SK-N-SH treated with all-trans-retinoic acid at 6 μM for 48 hours (cell line): ENCODE measurements around the gene OR2Z1.

Experiments used
- TF ChIP-seq, protein P1 (sequence below): fragments of 250-450 bp; sonication (Bioruptor Pico); IDR thresholded peaks from 2 replicates; pipeline ENCODE4 v1.5.0; 2020; ENCODE audit warnings: mild to moderate bottlenecking, moderate library complexity
- TF ChIP-seq, protein P2 (sequence below): fragments of 250-450 bp; sonication (Bioruptor Pico); IDR thresholded peaks from 2 replicates; pipeline ENCODE4 v1.5.1; 2021; ENCODE audit warnings: mild to moderate bottlenecking, moderate library complexity

DNA sequence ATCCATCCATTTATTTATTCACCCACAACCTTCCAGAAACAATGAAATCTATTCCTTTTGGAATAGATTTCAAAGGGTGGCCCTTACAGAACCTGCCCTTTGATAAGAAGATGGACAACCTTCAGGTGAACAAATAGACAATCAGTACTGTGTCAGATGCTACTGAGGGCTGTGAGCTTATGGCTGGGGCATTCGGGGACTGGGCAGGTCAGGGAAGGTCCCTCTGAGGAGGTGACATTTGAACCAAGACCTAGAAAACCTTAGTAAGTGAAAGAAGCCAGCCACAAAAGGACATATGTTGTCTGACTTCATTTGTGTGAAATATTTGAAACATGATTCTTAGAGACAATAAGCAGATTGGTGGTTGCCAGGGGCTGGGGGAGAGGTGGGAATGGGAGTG, 38.5 kb upstream of the OR2Z1 start:
- TF ChIP-seq, protein P1, sequence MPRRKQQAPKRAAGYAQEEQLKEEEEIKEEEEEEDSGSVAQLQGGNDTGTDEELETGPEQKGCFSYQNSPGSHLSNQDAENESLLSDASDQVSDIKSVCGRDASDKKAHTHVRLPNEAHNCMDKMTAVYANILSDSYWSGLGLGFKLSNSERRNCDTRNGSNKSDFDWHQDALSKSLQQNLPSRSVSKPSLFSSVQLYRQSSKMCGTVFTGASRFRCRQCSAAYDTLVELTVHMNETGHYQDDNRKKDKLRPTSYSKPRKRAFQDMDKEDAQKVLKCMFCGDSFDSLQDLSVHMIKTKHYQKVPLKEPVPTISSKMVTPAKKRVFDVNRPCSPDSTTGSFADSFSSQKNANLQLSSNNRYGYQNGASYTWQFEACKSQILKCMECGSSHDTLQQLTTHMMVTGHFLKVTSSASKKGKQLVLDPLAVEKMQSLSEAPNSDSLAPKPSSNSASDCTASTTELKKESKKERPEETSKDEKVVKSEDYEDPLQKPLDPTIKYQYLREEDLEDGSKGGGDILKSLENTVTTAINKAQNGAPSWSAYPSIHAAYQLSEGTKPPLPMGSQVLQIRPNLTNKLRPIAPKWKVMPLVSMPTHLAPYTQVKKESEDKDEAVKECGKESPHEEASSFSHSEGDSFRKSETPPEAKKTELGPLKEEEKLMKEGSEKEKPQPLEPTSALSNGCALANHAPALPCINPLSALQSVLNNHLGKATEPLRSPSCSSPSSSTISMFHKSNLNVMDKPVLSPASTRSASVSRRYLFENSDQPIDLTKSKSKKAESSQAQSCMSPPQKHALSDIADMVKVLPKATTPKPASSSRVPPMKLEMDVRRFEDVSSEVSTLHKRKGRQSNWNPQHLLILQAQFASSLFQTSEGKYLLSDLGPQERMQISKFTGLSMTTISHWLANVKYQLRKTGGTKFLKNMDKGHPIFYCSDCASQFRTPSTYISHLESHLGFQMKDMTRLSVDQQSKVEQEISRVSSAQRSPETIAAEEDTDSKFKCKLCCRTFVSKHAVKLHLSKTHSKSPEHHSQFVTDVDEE (CRISPR knock-in tag), result no peak
- TF ChIP-seq, protein P2, sequence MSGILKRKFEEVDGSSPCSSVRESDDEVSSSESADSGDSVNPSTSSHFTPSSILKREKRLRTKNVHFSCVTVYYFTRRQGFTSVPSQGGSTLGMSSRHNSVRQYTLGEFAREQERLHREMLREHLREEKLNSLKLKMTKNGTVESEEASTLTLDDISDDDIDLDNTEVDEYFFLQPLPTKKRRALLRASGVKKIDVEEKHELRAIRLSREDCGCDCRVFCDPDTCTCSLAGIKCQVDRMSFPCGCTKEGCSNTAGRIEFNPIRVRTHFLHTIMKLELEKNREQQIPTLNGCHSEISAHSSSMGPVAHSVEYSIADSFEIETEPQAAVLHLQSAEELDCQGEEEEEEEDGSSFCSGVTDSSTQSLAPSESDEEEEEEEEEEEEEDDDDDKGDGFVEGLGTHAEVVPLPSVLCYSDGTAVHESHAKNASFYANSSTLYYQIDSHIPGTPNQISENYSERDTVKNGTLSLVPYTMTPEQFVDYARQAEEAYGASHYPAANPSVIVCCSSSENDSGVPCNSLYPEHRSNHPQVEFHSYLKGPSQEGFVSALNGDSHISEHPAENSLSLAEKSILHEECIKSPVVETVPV, result no peak
